Smooth muscle cell (in vitro differentiated cells): ENCODE data around the gene RIPK4. TPM values are rescaled to one million over a fixed set of nuclear protein-coding genes. Genes with fewer than 3 reads are reported as not detected.

ENCODE experiments used
- DNase-seq: peaks from one replicate; lab custom pipeline; 2025; ENCODE audit not compliant: unreplicated experiment; lab: John Stamatoyannopoulos, UW
- H2AFZ ChIP-seq: fragments of 200-600 bp; sonication (generic); 2 replicates; pipeline ENCODE4 v1.6.0; 2016; ENCODE audit warnings: antibody characterized with exemption, low read depth, mild to moderate bottlenecking
- H3F3A ChIP-seq: fragments of 200-600 bp; sonication (generic); 2 replicates; pipeline ENCODE4 v1.6.0; 2017; ENCODE audit warnings: antibody characterized with exemption, low read depth
- H3K27ac ChIP-seq: fragments of 200-600 bp; sonication (generic); 2 replicates; pipeline ENCODE4 v1.5.1; 2016; ENCODE audit warnings: low read depth, mild to moderate bottlenecking
- H3K27me3 ChIP-seq: fragments of 200-600 bp; sonication (generic); 2 replicates; pipeline ENCODE4 v1.6.1; 2016; ENCODE audit warnings: low read depth, mild to moderate bottlenecking
- H3K36me3 ChIP-seq: fragments of 200-600 bp; sonication (generic); 2 replicates; pipeline ENCODE4 v1.5.1; 2016; ENCODE audit warnings: low read depth
- H3K4me1 ChIP-seq: fragments of 200-600 bp; sonication (generic); 2 replicates; pipeline ENCODE4 v1.5.1; 2016; ENCODE audit warnings: low read depth
- H3K4me2 ChIP-seq: fragments of 200-600 bp; sonication (generic); 2 replicates; pipeline ENCODE4 v1.6.0; 2016; ENCODE audit warnings: mild to moderate bottlenecking
- H3K4me3 ChIP-seq: fragments of 200-600 bp; sonication (generic); 2 replicates; pipeline ENCODE4 v1.5.1; 2016; ENCODE audit warnings: mild to moderate bottlenecking
- H3K79me2 ChIP-seq: fragments of 200-600 bp; sonication (generic); 2 replicates; pipeline ENCODE4 v1.6.0; 2016; ENCODE audit warnings: low read depth, mild to moderate bottlenecking
- H3K9ac ChIP-seq: fragments of 200-600 bp; sonication (generic); 2 replicates; pipeline ENCODE4 v1.6.0; 2016; ENCODE audit warnings: low read depth
- H3K9me3 ChIP-seq: fragments of 200-600 bp; sonication (generic); replicated peaks from 2 replicates; pipeline ENCODE4 v1.5.1; 2016; ENCODE audit warnings: low read depth
- H4K20me1 ChIP-seq: fragments of 200-600 bp; sonication (generic); 2 replicates; pipeline ENCODE4 v1.6.0; 2016; ENCODE audit warnings: low read depth
- CTCF ChIP-seq: fragments of 200-600 bp; sonication (generic); IDR thresholded peaks from 2 replicates; pipeline ENCODE4 v1.5.1; 2017; ENCODE audit warnings: borderline replicate concordance, mild to moderate bottlenecking, antibody characterized with exemption; ENCODE audit not compliant: insufficient read depth, poor library complexity, severe bottlenecking
- WGBS: methylation state at CpG from one replicate; pipeline ENCODE4 v1.1.7; 2016; ENCODE audit warnings: low lambda C conversion rate; 5-methylcytosine and 5-hydroxymethylcytosine counted together
- polyA plus RNA-seq: library from polyadenylated mRNA; unstranded; fragments of >200 nt; fragmentation: Nextera tagmentation; extraction: Ambion mirVana; gene quantifications from 2 replicates; pipeline ENCODE4 v1.2.1, GENCODE V29; 2016
- total RNA-seq: library from RNA; depleted of rRNA; stranded (reverse); fragments of >200 nt; gene quantifications from 2 replicates; pipeline ENCODE4 v1.2.3, GENCODE V29; 2014

RIPK4 gene
- total and polyA plus RNA-seq, 2 experiments from 2014 or later, result 1.1 to 3.7 TPM

- Histone ChIP-seq H3K9me3 (no peaks in the 10 kb centered on the region), H3K79me2 (no peaks in the 10 kb centered on the region), H3K4me1 (no peaks in the 10 kb centered on the region), H3K4me3 (no peak overlapping the region), H3K27ac (no peak overlapping the region), H3F3A (no peaks in the 10 kb centered on the region), H3K9ac (no peak overlapping the region), H4K20me1 (no peaks in the 10 kb centered on the region), H3K36me3 (no peaks in the 10 kb centered on the region), H3K27me3 (no peaks in the 10 kb centered on the region), H3K4me2 (no peak overlapping the region), H2AFZ (no peak overlapping the region)
- TF ChIP-seq CTCF, result no peak
- WGBS, result 91% methylated on average over 16 of the region's 16 CpGs
- no peak for DNase-seq
Measured at GRCh38 chr21:41705546-41706262, 61.1 kb downstream of the RIPK4 start.

- DNase-seq, result no peak
- no peaks in the 10 kb centered on the region for H3K27me3 ChIP-seq
- H3K27ac ChIP-seq, result no peak overlapping the region
- no peaks in the 10 kb centered on the region for H3K4me1 ChIP-seq
- no peak overlapping the region for H2AFZ ChIP-seq
- TF ChIP-seq CTCF, result no peak
- H3F3A ChIP-seq, result no peaks in the 10 kb centered on the region
- no peaks in the 10 kb centered on the region for H3K36me3 ChIP-seq
- no peaks in the 10 kb centered on the region for H3K9me3 ChIP-seq
- H3K79me2 ChIP-seq, result no peaks in the 10 kb centered on the region
- 90% methylated on average over 12 of the region's 18 CpGs for WGBS
- H4K20me1 ChIP-seq, result no peaks in the 10 kb centered on the region
- H3K9ac ChIP-seq, result no peak overlapping the region
- no peak overlapping the region for H3K4me3 ChIP-seq
- no peak overlapping the region for H3K4me2 ChIP-seq
Measured at GRCh38 chr21:41703857-41704501, 62.9 kb downstream of the RIPK4 start.

- Histone ChIP-seq H3K27me3 (no peaks in the 10 kb centered on the region), H3F3A (no peaks in the 10 kb centered on the region), H3K27ac (no peak overlapping the region), H3K4me1 (no peaks in the 10 kb centered on the region), H3K9ac (no peak overlapping the region), H3K4me3 (no peak overlapping the region), H3K79me2 (no peaks in the 10 kb centered on the region), H3K36me3 (no peaks in the 10 kb centered on the region), H4K20me1 (no peaks in the 10 kb centered on the region), H3K4me2 (no peak overlapping the region), H2AFZ (no peak overlapping the region), H3K9me3 (no peaks in the 10 kb centered on the region)
- TF ChIP-seq CTCF, result no peak
- no peak for DNase-seq
- WGBS, result 85% methylated on average over 10 of the region's 10 CpGs
Measured at GRCh38 chr21:41701749-41702148, 65.1 kb downstream of the RIPK4 start.
